Tibial artery (tissue), 4 donors: ENCODE measurements around the gene RASSF8.

Experiments used
- DNase-seq, 2 donors: peaks; one replicate each; pipeline ENCODE4 v3.0.0-alpha.2; 2019
- H3K27ac ChIP-seq, 2 donors: fragments of 200-600 bp; sonication (generic) in 1 of 2; 1 replicate in 1 of 2; 2 replicates in 1 of 2; pipeline ENCODE4 v1.5.1; 2018 to 2019; ENCODE audit warnings: mild to moderate bottlenecking in 1 of 2
- H3K27me3 ChIP-seq, 2 donors: fragments of 200-600 bp; sonication (generic) in 1 of 2; one replicate each; pipeline versions ENCODE4 v1.5.1 to v1.6.0; 2016 to 2019
- H3K36me3 ChIP-seq, 3 donors: fragments of 200-600 bp; sonication (generic) in 2 of 3; one replicate each; pipeline ENCODE4 v1.5.1; 2016 to 2019; ENCODE audit warnings: mild to moderate bottlenecking in 2 of 3
- H3K4me1 ChIP-seq, 4 donors: fragments of 200-600 bp; sonication (generic) in 2 of 4; 1 replicate in 3 of 4; 2 replicates in 1 of 4; pipeline ENCODE4 v1.5.1; 2016 to 2019
- H3K4me3 ChIP-seq, 2 donors: fragments of 200-600 bp; sonication (generic) in 1 of 2; 1 replicate in 1 of 2; 2 replicates in 1 of 2; pipeline ENCODE4 v1.5.1; 2018 to 2019; ENCODE audit warnings: mild to moderate bottlenecking in 2 of 2
- H3K9me3 ChIP-seq, 3 donors: fragments of 200-600 bp; sonication (generic) in 1 of 3; one replicate each; pipeline ENCODE4 v1.5.1; 2016 to 2019
- intact Hi-C: fragments of 100-400 bp; cut with DNase I; formaldehyde crosslinking; loops from one replicate; pipeline ENCODE4 v1.15.0; 2023; ENCODE audit warnings: low total_unique reads
- TF ChIP-seq, protein P1 (sequence below), 2 experiments: fragments of 200-600 bp in 1 of 2; fragments of 450-650 bp in 1 of 2; IDR thresholded peaks; one replicate each; pipeline ENCODE4 v1.5.1; 2017 to 2019; ENCODE audit warnings: antibody characterized with exemption in 2 of 2, mild to moderate bottlenecking in 1 of 2, moderate library complexity in 1 of 2

RASSF8 gene

DNA sequence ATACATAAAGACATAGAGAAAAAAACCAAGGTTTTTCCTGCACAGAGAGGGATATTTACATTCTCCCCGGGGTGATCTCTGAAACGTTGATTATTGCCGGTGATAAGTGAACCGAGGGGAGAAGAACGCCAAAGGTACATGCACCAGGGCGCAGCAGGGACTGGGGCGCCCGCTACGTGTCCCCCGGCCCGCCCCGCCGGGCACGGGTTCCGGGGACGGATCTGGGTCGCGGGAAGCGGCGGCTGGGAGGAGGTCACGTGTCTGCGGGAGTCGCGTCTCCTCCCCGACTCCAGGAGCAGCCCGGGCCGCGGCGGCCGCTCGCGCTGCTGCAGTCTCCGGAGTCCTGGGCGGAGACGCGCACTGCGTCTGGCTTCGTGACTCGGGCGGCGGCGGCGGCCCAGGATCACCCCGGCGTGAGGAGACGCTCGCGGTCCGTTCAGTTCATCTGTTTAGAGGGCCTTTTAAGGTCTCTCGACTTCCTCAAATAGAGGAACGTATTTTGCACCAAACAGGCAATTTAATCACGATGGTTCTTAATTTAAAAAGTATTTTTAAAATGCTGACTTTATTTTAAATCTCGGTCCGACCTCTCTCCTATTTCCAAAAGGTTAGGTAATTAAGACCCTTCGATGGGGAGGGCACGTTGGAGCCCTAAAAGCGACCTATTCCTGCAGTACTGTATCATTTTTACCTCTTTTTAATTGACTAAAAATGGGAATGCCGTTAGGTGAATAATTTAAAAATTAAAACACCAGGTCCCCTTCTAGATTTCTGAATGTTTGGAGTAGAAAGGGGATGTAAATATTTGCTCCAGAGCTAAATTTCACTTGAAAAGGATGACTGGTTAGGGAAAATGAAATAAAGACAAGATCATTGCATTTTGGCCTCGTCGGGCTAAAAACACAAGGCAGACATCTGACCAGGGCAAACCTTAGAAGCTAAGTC lies 168.1 kb downstream of the RASSF8 start:
- Histone ChIP-seq H3K9me3 (no peaks in the 10 kb centered on the region), H3K27me3 (no peaks in the 10 kb centered on the region), H3K4me1 (peaks cover 0 to 12% (median 8%) of the 10 kb centered on the region in 4 donors), H3K4me3 (peak overlapping the region; percentile 68 to 72), H3K27ac (peak overlapping the region; percentile 96 to 99), H3K36me3 (no peaks in the 10 kb centered on the region)
- intact Hi-C loops, result loop anchor here (5.0 to 10.0 kb wide), 2 partner anchors 76 to 172 kb away; partner anchors contain the start of gene RASSF8
- TF ChIP-seq, protein P1, sequence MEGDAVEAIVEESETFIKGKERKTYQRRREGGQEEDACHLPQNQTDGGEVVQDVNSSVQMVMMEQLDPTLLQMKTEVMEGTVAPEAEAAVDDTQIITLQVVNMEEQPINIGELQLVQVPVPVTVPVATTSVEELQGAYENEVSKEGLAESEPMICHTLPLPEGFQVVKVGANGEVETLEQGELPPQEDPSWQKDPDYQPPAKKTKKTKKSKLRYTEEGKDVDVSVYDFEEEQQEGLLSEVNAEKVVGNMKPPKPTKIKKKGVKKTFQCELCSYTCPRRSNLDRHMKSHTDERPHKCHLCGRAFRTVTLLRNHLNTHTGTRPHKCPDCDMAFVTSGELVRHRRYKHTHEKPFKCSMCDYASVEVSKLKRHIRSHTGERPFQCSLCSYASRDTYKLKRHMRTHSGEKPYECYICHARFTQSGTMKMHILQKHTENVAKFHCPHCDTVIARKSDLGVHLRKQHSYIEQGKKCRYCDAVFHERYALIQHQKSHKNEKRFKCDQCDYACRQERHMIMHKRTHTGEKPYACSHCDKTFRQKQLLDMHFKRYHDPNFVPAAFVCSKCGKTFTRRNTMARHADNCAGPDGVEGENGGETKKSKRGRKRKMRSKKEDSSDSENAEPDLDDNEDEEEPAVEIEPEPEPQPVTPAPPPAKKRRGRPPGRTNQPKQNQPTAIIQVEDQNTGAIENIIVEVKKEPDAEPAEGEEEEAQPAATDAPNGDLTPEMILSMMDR (IDR thresholded peaks at IDR 0.05), result no peak
- peak; percentile 86 to 95 for DNase-seq

DNA sequence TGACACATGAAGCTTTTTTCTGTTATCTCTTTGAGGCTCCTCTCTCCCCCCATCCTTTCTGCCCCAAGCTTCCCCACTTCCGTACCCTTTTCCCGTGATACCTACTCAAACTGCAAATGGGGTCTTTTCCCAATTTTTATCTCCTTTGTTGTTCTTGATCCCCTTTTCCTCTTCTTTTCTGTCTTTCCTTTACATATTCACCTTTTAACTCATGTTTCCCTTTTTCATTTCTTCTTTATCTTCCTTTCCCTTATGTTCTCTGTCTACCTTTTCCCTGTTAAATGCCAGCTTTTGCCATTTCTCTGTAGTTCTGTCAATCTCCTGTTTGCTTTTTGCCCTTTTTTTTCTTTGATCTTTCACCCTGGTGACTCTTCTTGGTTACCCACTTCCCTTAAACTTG lies 168.9 kb downstream of the RASSF8 start:
- DNase-seq, result no peak
- intact Hi-C loops, result loop anchor here (5.0 to 10.0 kb wide), 2 partner anchors 75 to 173 kb away; partner anchors contain the start of gene RASSF8
- no peaks in the 10 kb centered on the region for H3K27me3 ChIP-seq
- TF ChIP-seq, protein P1 (IDR thresholded peaks at IDR 0.05), result no peak
- peak overlapping the region; percentile 96 to 99 for H3K27ac ChIP-seq
- H3K4me3 ChIP-seq, result no peak overlapping the region
- H3K4me1 ChIP-seq, result peaks cover 0 to 12% (median 7%) of the 10 kb centered on the region in 4 donors
- no peaks in the 10 kb centered on the region for H3K36me3 ChIP-seq
- no peaks in the 10 kb centered on the region for H3K9me3 ChIP-seq

DNA sequence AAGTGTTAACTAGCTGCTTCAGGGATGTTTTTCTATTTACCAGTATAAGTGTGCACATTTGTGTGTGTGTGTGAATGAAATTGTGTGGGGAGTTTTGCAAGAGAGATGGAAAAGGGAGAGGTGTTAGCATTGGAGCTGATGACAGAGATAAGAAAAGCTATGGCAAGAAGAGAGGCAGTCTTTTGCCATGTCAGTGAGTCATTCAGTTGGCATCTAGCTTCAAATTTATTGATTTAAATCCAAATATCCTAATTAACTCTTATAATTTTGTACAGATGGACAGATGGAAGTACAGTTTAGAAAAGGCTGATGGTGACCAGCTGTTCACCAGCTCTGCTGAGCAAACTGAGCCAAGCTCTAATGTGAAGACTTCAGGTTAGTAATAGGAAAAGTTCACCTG lies 169.7 kb downstream of the RASSF8 start:
- no peak overlapping the region for H3K27ac ChIP-seq
- no peaks in the 10 kb centered on the region for H3K36me3 ChIP-seq
- no peak for DNase-seq
- H3K4me1 ChIP-seq, result peaks cover 0 to 12% (median 7%) of the 10 kb centered on the region in 4 donors
- intact Hi-C loops, result loop anchor here (5.0 to 10.0 kb wide), 2 partner anchors 74 to 173 kb away; partner anchors contain the start of gene RASSF8
- no peaks in the 10 kb centered on the region for H3K9me3 ChIP-seq
- TF ChIP-seq, protein P1 (IDR thresholded peaks at IDR 0.05), result no peak
- no peaks in the 10 kb centered on the region for H3K27me3 ChIP-seq
- H3K4me3 ChIP-seq, result no peak overlapping the region
